ENCODE results near the gene CRYBA4.

CRYBA4 gene

GRCh38 chr22:26634189-26634588 lies 12.4 kb downstream of the CRYBA4 start:
- no peaks in the 10 kb centered on the region for H3K36me3 ChIP-seq (ENCODE audit: insufficient read depth, low read length)
- H3K9me3 ChIP-seq (ENCODE audit: insufficient read depth, low read length, severe bottlenecking) = no peaks in the 10 kb centered on the region
- no peak overlapping the region for H3K4me3 ChIP-seq (ENCODE audit: low read depth in 1 of 2, low read length in 2 of 2)
- H4K20me1 ChIP-seq (ENCODE audit: insufficient read depth, low read length) = no peaks in the 10 kb centered on the region
- no peaks in the 10 kb centered on the region for H3K27me3 ChIP-seq (ENCODE audit: insufficient read depth, low read length, poor library complexity)
- H3K27ac ChIP-seq (ENCODE audit: low read length) = no peak overlapping the region
- no peak for TF ChIP-seq CTCF (IDR thresholded peaks at IDR 0.05; ENCODE audit: borderline replicate concordance, extremely low read depth, low read length, poor library complexity, severe bottlenecking)
- TF ChIP-seq EZH2 (IDR thresholded peaks at IDR 0.05; ENCODE audit: borderline replicate concordance, low read depth, low read length, severe bottlenecking) = no peak
- no peak overlapping the region for H3K4me2 ChIP-seq (ENCODE audit: insufficient read depth, low read length)
- H3K9ac ChIP-seq (ENCODE audit: low read depth, low read length) = no peak overlapping the region
- DNase-seq (no peak), ATAC-seq (ENCODE audit: insufficient read depth, low read depth) (no peak)
- H3K79me2 ChIP-seq (ENCODE audit: insufficient read depth, low read length) = no peaks in the 10 kb centered on the region
- H3K4me1 ChIP-seq (ENCODE audit: insufficient read depth, low read length) = no peaks in the 10 kb centered on the region
- no peak overlapping the region for H2AFZ ChIP-seq (ENCODE audit: low read depth, low read length)

- no peak for DNase-seq
- no peak for ATAC-seq (ENCODE audit: insufficient read depth, low read depth)
- no peaks in the 10 kb centered on the region for H3K79me2 ChIP-seq (ENCODE audit: insufficient read depth, low read length)
- H4K20me1 ChIP-seq (ENCODE audit: insufficient read depth, low read length) = no peaks in the 10 kb centered on the region
- H3K36me3 ChIP-seq (ENCODE audit: insufficient read depth, low read length) = no peaks in the 10 kb centered on the region
- H3K4me3 ChIP-seq (ENCODE audit: low read depth in 1 of 2, low read length in 2 of 2) = no peak overlapping the region
- no peaks in the 10 kb centered on the region for H3K27me3 ChIP-seq (ENCODE audit: insufficient read depth, low read length, poor library complexity)
- no peak overlapping the region for H2AFZ ChIP-seq (ENCODE audit: low read depth, low read length)
- no peak overlapping the region for H3K27ac ChIP-seq (ENCODE audit: low read length)
- no peaks in the 10 kb centered on the region for H3K4me1 ChIP-seq (ENCODE audit: insufficient read depth, low read length)
- TF ChIP-seq EZH2 (IDR thresholded peaks at IDR 0.05; ENCODE audit: borderline replicate concordance, low read depth, low read length, severe bottlenecking) (no peak), CTCF (IDR thresholded peaks at IDR 0.05; ENCODE audit: borderline replicate concordance, extremely low read depth, low read length, poor library complexity, severe bottlenecking) (no peak)
- H3K9me3 ChIP-seq (ENCODE audit: insufficient read depth, low read length, severe bottlenecking) = no peaks in the 10 kb centered on the region
- H3K4me2 ChIP-seq (ENCODE audit: insufficient read depth, low read length) = no peak overlapping the region
- no peak overlapping the region for H3K9ac ChIP-seq (ENCODE audit: low read depth, low read length)
Measured at GRCh38 chr22:26635117-26635516, 13.4 kb downstream of the CRYBA4 start.

GRCh38 chr22:26636296-26636695 lies 14.5 kb downstream of the CRYBA4 start:
- H3K36me3 ChIP-seq (ENCODE audit: insufficient read depth, low read length) = no peaks in the 10 kb centered on the region
- H3K9me3 ChIP-seq (ENCODE audit: insufficient read depth, low read length, severe bottlenecking) = no peaks in the 10 kb centered on the region
- DNase-seq (no peak), ATAC-seq (ENCODE audit: insufficient read depth, low read depth) (no peak)
- no peak overlapping the region for H3K9ac ChIP-seq (ENCODE audit: low read depth, low read length)
- no peaks in the 10 kb centered on the region for H3K79me2 ChIP-seq (ENCODE audit: insufficient read depth, low read length)
- no peaks in the 10 kb centered on the region for H3K27me3 ChIP-seq (ENCODE audit: insufficient read depth, low read length, poor library complexity)
- no peak overlapping the region for H3K4me2 ChIP-seq (ENCODE audit: insufficient read depth, low read length)
- no peak overlapping the region for H3K4me3 ChIP-seq (ENCODE audit: low read depth in 1 of 2, low read length in 2 of 2)
- TF ChIP-seq CTCF (IDR thresholded peaks at IDR 0.05; ENCODE audit: borderline replicate concordance, extremely low read depth, low read length, poor library complexity, severe bottlenecking) = no peak
- TF ChIP-seq EZH2 (IDR thresholded peaks at IDR 0.05; ENCODE audit: borderline replicate concordance, low read depth, low read length, severe bottlenecking) = no peak
- no peak overlapping the region for H2AFZ ChIP-seq (ENCODE audit: low read depth, low read length)
- no peaks in the 10 kb centered on the region for H4K20me1 ChIP-seq (ENCODE audit: insufficient read depth, low read length)
- peaks cover 4% of the 10 kb centered on the region for H3K4me1 ChIP-seq (ENCODE audit: insufficient read depth, low read length)
- no peak overlapping the region for H3K27ac ChIP-seq (ENCODE audit: low read length)

Data from DND-41 (cell line).